ENCODE measurements around the gene PTDSS2. TPM values are rescaled to one million over a fixed set of nuclear protein-coding genes. Genes with fewer than 3 reads are reported as not detected.

PTDSS2 gene
- total and polyA plus RNA-seq, 2 of the 4 experiments (the other 2 are of a cell fraction) = 23.5 to 26.6 TPM

DNA sequence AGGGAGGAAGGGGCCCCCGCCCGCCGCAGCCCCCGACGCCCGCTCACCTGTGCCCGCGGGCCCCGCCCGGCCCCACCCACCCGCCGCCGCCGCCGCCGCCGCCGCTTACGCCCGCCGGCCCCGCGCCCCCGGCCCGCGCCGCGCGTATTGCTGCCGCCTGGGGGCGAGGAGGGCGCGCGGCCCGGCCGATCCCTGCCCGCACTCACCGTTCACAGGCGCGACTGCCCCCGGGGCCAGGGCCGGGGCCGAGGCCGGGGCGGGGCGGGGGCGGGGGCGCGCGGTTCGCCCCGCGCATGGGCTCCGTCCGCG lies 85.1 kb downstream of the PTDSS2 start:
- Histone ChIP-seq H2BK20ac (ENCODE audit: low read depth, low read length) (no peak overlapping the region), H3K4me2 (ENCODE audit: low read depth, low read length) (no peak overlapping the region), H4K20me1 (ENCODE audit: insufficient read depth, low read length) (peaks cover 16% of the 10 kb centered on the region), H2BK15ac (ENCODE audit: low read depth, low read length) (no peak overlapping the region), H3K4ac (ENCODE audit: low read depth, low read length) (no peak overlapping the region), H3K18ac (ENCODE audit: low read depth, low read length) (no peak overlapping the region), H3K27me3 (ENCODE audit: control insufficient read depth, insufficient read depth, low read length) (no peaks in the 10 kb centered on the region), H4K91ac (ENCODE audit: insufficient read depth, low read depth, low read length) (no peak overlapping the region), H4K5ac (ENCODE audit: low read depth, low read length) (no peak overlapping the region), H3K9me1 (ENCODE audit: insufficient read depth, low read length) (peaks cover 3% of the 10 kb centered on the region; the same call in 1 of the 2 replicates), H2AK9ac (replicated peaks; ENCODE audit: low read depth, low read length, poor library complexity) (no peak overlapping the region), H2BK5ac (ENCODE audit: low read depth, low read length, poor library complexity, severe bottlenecking) (no peak overlapping the region), H3K9me3 (ENCODE audit: control insufficient read depth, insufficient read depth, low read length) (no peaks in the 10 kb centered on the region), H3K79me1 (ENCODE audit: low read depth in 1 of 2, low read length in 2 of 2) (peaks cover 3 to 26% of the 10 kb centered on the region in 2 experiments; a peak in 3 of 4 replicates), H2BK120ac (ENCODE audit: low read depth, low read length) (no peak overlapping the region), H2AFZ (replicated peaks; ENCODE audit: low read length, poor library complexity) (peak overlapping the region; percentile 71), H3K36me3 (ENCODE audit: control insufficient read depth, insufficient read depth, low read length) (peaks cover 21% of the 10 kb centered on the region; the same call in 1 of the 2 replicates), H3K27ac (ENCODE audit: insufficient read depth, low read length) (no peak overlapping the region; the same call in 1 of the 2 replicates), H3K9ac (ENCODE audit: low read depth, low read length) (no peak overlapping the region; the same call in 1 of the 2 replicates), H3K4me1 (ENCODE audit: control insufficient read depth, insufficient read depth, low read length) (peaks cover 16% of the 10 kb centered on the region), H3K4me3 (ENCODE audit: insufficient read depth, low read depth, low read length) (peak overlapping the region; percentile 95), H3K14ac (replicated peaks; ENCODE audit: low read depth, low read length) (no peak overlapping the region), H3K23ac (ENCODE audit: low read depth, low read length) (no peak overlapping the region), H4K8ac (ENCODE audit: low read depth in 2 of 2, low read length in 2 of 2) (no peak overlapping the region), H2AK5ac (ENCODE audit: low read depth, low read length) (no peak overlapping the region), H3K56ac (ENCODE audit: extremely low read depth, insufficient read depth, low read length) (no peak overlapping the region)
- ChIA-PET POLR2A (ENCODE audit: unreplicated experiment) (no interaction called here), CTCF (no interaction called here)
- WGBS, 2 experiments (ENCODE audit: extremely low coverage in 2 of 2, insufficient read length in 1 of 2) = 0% methylated on average over 8 of the region's 56 CpGs; no CpG with 5 or more reads in 1 of the 2 experiments
- BruUV-seq (replicated peaks) = no TSS peak
- dilution Hi-C loops (cut with HindIII; ENCODE audit: low sequenced_read_pairs, unreplicated experiment) (no loop called here), in situ Hi-C loops (cut with MboI; ENCODE audit: low sequenced_read_pairs) (no loop called here), intact Hi-C loops (cut with micrococcal nuclease) (no loop called here)
- no peak for DNase-seq
- TF ChIP-seq RAD21 (IDR thresholded peaks at IDR 0.05; ENCODE audit: low read length) = no peak
- TF ChIP-seq, protein P1, sequence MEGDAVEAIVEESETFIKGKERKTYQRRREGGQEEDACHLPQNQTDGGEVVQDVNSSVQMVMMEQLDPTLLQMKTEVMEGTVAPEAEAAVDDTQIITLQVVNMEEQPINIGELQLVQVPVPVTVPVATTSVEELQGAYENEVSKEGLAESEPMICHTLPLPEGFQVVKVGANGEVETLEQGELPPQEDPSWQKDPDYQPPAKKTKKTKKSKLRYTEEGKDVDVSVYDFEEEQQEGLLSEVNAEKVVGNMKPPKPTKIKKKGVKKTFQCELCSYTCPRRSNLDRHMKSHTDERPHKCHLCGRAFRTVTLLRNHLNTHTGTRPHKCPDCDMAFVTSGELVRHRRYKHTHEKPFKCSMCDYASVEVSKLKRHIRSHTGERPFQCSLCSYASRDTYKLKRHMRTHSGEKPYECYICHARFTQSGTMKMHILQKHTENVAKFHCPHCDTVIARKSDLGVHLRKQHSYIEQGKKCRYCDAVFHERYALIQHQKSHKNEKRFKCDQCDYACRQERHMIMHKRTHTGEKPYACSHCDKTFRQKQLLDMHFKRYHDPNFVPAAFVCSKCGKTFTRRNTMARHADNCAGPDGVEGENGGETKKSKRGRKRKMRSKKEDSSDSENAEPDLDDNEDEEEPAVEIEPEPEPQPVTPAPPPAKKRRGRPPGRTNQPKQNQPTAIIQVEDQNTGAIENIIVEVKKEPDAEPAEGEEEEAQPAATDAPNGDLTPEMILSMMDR (conservative IDR thresholded peaks at IDR 0.05; ENCODE audit: low read depth, low read length) = 0 out of 2 replicates have a peak, but pooled peaks have one; percentile 8
- peak; percentile 16; the same call in 1 of the 2 replicates for ATAC-seq (ENCODE audit: low read depth)
